Smooth muscle cell (in vitro differentiated cells): ENCODE measurements around the gene DHRS1. TPM values are rescaled to one million over a fixed set of nuclear protein-coding genes. Genes with fewer than 3 reads are reported as not detected.
A peak's percentile ranks its signal among the peaks of the same experiment; 100 is the strongest.

Experiments used
- DNase-seq: peaks from one replicate; lab custom pipeline; 2025; ENCODE audit not compliant: unreplicated experiment; lab: John Stamatoyannopoulos, UW
- H2AFZ ChIP-seq: fragments of 200-600 bp; sonication (generic); 2 replicates; pipeline ENCODE4 v1.6.0; 2016; ENCODE audit warnings: antibody characterized with exemption, low read depth, mild to moderate bottlenecking
- H3F3A ChIP-seq: fragments of 200-600 bp; sonication (generic); 2 replicates; pipeline ENCODE4 v1.6.0; 2017; ENCODE audit warnings: antibody characterized with exemption, low read depth
- H3K27ac ChIP-seq: fragments of 200-600 bp; sonication (generic); 2 replicates; pipeline ENCODE4 v1.5.1; 2016; ENCODE audit warnings: low read depth, mild to moderate bottlenecking
- H3K27me3 ChIP-seq: fragments of 200-600 bp; sonication (generic); 2 replicates; pipeline ENCODE4 v1.6.1; 2016; ENCODE audit warnings: low read depth, mild to moderate bottlenecking
- H3K36me3 ChIP-seq: fragments of 200-600 bp; sonication (generic); 2 replicates; pipeline ENCODE4 v1.5.1; 2016; ENCODE audit warnings: low read depth
- H3K4me1 ChIP-seq: fragments of 200-600 bp; sonication (generic); 2 replicates; pipeline ENCODE4 v1.5.1; 2016; ENCODE audit warnings: low read depth
- H3K4me2 ChIP-seq: fragments of 200-600 bp; sonication (generic); 2 replicates; pipeline ENCODE4 v1.6.0; 2016; ENCODE audit warnings: mild to moderate bottlenecking
- H3K4me3 ChIP-seq: fragments of 200-600 bp; sonication (generic); 2 replicates; pipeline ENCODE4 v1.5.1; 2016; ENCODE audit warnings: mild to moderate bottlenecking
- H3K79me2 ChIP-seq: fragments of 200-600 bp; sonication (generic); 2 replicates; pipeline ENCODE4 v1.6.0; 2016; ENCODE audit warnings: low read depth, mild to moderate bottlenecking
- H3K9ac ChIP-seq: fragments of 200-600 bp; sonication (generic); 2 replicates; pipeline ENCODE4 v1.6.0; 2016; ENCODE audit warnings: low read depth
- H3K9me3 ChIP-seq: fragments of 200-600 bp; sonication (generic); replicated peaks from 2 replicates; pipeline ENCODE4 v1.5.1; 2016; ENCODE audit warnings: low read depth
- H4K20me1 ChIP-seq: fragments of 200-600 bp; sonication (generic); 2 replicates; pipeline ENCODE4 v1.6.0; 2016; ENCODE audit warnings: low read depth
- WGBS: methylation state at CpG from one replicate; pipeline ENCODE4 v1.1.7; 2016; ENCODE audit warnings: low lambda C conversion rate; 5-methylcytosine and 5-hydroxymethylcytosine counted together
- polyA plus RNA-seq: library from polyadenylated mRNA; unstranded; fragments of >200 nt; fragmentation: Nextera tagmentation; extraction: Ambion mirVana; gene quantifications from 2 replicates; pipeline ENCODE4 v1.2.1, GENCODE V29; 2016
- total RNA-seq: library from RNA; depleted of rRNA; stranded (reverse); fragments of >200 nt; gene quantifications from 2 replicates; pipeline ENCODE4 v1.2.3, GENCODE V29; 2014
- TF ChIP-seq, protein P1 (sequence below): fragments of 200-600 bp; sonication (generic); IDR thresholded peaks from 2 replicates; pipeline ENCODE4 v1.5.1; 2017; ENCODE audit warnings: borderline replicate concordance, mild to moderate bottlenecking, antibody characterized with exemption; ENCODE audit not compliant: insufficient read depth, poor library complexity, severe bottlenecking

The DHRS1 gene
- total and polyA plus RNA-seq, 2 experiments from 2014 or later = 22.5 to 25.2 TPM

DNA sequence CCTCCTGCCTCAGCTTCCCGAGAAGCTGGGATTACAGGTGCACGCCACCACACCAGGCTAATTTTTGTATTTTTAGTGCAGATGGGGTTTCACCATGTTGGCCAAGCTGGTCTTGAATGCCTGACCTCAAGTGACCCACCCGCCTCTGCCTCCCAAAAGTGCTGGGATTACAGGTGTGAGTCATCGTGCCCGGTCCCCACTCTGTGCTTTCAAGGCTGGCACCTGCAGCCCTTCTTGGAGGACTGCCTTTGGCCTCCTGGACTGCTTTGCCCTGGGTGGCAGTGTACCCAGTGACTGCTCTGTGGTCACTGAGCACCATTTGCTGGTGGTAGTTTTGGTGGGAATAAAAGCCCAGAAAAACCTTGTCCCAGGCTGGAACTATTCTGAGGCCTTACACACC, 12.6 kb downstream of the DHRS1 start:
- H3K4me2 ChIP-seq = no peak overlapping the region

DNA sequence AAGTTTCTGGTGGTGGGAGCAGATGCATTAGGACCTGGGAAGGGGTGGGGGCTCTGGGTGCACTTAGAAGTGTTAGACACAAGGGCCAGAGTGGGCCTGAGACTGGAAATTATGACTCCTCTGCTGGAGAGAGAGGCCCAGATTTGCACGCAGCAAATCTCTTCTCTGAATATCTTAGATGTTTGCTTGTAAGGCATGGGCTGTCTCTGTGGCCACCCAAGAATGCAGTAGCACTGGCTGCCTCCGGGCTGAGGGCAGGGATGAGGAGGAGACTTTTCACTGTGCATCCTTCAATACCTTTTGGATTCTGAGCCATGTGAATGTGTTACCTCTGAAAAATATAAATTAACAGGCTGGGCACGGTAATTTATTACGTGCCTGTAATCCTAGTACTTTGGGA, 14.2 kb downstream of the DHRS1 start:
- Histone ChIP-seq H3K79me2 (no peaks in the 10 kb centered on the region), H3K36me3 (no peaks in the 10 kb centered on the region), H3F3A (no peaks in the 10 kb centered on the region), H3K27me3 (no peaks in the 10 kb centered on the region), H3K4me2 (no peak overlapping the region), H3K27ac (peak overlapping the region; percentile 22), H2AFZ (no peak overlapping the region), H3K9ac (no peak overlapping the region), H3K9me3 (no peaks in the 10 kb centered on the region), H3K4me3 (no peak overlapping the region), H4K20me1 (no peaks in the 10 kb centered on the region), H3K4me1 (no peaks in the 10 kb centered on the region)
- TF ChIP-seq, protein P1, sequence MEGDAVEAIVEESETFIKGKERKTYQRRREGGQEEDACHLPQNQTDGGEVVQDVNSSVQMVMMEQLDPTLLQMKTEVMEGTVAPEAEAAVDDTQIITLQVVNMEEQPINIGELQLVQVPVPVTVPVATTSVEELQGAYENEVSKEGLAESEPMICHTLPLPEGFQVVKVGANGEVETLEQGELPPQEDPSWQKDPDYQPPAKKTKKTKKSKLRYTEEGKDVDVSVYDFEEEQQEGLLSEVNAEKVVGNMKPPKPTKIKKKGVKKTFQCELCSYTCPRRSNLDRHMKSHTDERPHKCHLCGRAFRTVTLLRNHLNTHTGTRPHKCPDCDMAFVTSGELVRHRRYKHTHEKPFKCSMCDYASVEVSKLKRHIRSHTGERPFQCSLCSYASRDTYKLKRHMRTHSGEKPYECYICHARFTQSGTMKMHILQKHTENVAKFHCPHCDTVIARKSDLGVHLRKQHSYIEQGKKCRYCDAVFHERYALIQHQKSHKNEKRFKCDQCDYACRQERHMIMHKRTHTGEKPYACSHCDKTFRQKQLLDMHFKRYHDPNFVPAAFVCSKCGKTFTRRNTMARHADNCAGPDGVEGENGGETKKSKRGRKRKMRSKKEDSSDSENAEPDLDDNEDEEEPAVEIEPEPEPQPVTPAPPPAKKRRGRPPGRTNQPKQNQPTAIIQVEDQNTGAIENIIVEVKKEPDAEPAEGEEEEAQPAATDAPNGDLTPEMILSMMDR = no peak
- no peak for DNase-seq
- 47% methylated on average over 4 of the region's 4 CpGs for WGBS

More for the DNA sequence above, 12.6 kb downstream of the DHRS1 start:
- Histone ChIP-seq H3K9me3 (no peaks in the 10 kb centered on the region), H3F3A (no peaks in the 10 kb centered on the region), H4K20me1 (no peaks in the 10 kb centered on the region), H3K79me2 (no peaks in the 10 kb centered on the region), H2AFZ (no peak overlapping the region), H3K4me1 (no peaks in the 10 kb centered on the region), H3K9ac (no peak overlapping the region), H3K27ac (no peak overlapping the region), H3K27me3 (no peaks in the 10 kb centered on the region), H3K4me3 (no peak overlapping the region), H3K36me3 (no peaks in the 10 kb centered on the region)
- DNase-seq = no peak
- TF ChIP-seq, protein P1 = no peak
- 93% methylated on average over 5 of the region's 5 CpGs for WGBS

DNA sequence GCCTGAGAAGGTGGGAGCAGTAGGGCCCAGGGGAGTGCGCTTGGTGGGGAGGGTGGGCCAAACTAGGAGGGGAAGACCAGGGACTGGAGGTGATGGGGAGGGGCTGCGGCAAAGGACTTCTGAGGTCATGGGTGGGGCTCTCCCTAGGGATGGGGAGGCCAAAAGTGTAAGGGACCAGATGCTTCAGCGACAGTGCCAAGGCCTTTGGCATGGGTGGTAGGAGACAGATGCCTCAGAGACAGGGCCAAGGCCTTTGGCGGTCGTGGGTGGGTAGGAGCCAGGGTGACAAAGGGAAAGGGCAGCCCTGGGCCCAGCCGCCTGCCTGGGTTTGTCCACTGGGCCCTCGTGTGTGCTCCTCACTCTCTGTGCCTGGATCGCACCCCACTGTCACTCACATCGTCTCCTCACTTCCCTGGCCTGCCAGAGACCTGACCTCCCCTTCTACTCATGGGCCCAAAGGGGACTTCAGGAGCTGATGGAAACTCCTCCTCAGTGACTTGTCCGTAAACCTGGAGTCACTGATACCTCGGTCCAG, 15.0 kb downstream of the DHRS1 start:
- Histone ChIP-seq H3K27me3 (no peaks in the 10 kb centered on the region), H2AFZ (no peak overlapping the region), H3K9me3 (no peaks in the 10 kb centered on the region), H4K20me1 (no peaks in the 10 kb centered on the region), H3K27ac (peak overlapping the region; percentile 22), H3K4me2 (no peak overlapping the region), H3K4me1 (no peaks in the 10 kb centered on the region), H3F3A (no peaks in the 10 kb centered on the region), H3K36me3 (no peaks in the 10 kb centered on the region), H3K4me3 (no peak overlapping the region), H3K79me2 (no peaks in the 10 kb centered on the region), H3K9ac (no peak overlapping the region)
- 94% methylated on average over 9 of the region's 11 CpGs for WGBS
- DNase-seq = no peak
- TF ChIP-seq, protein P1 = no peak

DNA sequence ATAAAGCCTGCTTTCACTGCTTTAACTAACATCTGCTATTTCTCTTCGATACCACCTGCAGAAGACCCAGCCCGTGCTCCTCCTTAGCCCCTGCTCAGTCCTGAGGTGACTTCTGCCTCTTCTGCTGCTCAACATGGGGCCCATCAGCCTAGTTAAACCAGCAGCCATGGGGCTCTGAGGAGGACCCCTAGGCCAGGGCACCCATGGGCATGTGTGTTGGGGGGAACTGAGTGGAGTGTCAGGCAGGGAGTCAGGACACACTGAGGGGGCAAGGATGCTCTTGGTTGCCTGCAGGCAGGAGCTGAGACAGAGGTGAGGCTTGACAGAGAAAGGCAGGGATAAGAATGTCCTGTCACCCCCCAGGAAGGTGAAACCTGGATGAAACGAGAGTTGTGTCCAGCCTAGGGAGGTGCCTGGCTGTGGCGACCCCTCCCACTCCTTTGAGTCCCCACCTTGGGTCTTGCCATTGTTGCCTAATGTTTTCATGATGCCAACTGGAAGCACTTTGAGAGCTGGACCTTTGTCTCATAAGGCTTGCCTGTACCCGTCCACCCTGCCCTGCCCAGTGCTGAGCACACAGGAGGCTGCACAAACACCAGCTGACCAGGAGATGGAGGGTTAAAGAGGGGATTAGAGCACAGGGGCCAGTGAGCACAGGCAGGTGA, 15.7 kb downstream of the DHRS1 start:
- Histone ChIP-seq H2AFZ (no peak overlapping the region), H3K4me1 (no peaks in the 10 kb centered on the region), H3K27me3 (no peaks in the 10 kb centered on the region), H3K4me3 (no peak overlapping the region), H3F3A (no peaks in the 10 kb centered on the region), H3K4me2 (no peak overlapping the region), H3K27ac (no peak overlapping the region), H3K79me2 (no peaks in the 10 kb centered on the region), H3K9me3 (no peaks in the 10 kb centered on the region), H3K36me3 (no peaks in the 10 kb centered on the region), H4K20me1 (no peaks in the 10 kb centered on the region), H3K9ac (no peak overlapping the region)
- TF ChIP-seq, protein P1 = no peak
- no peak for DNase-seq
- 95% methylated on average over 5 of the region's 5 CpGs for WGBS
